Measurements from ENCODE around the gene STK32C.

DNA sequence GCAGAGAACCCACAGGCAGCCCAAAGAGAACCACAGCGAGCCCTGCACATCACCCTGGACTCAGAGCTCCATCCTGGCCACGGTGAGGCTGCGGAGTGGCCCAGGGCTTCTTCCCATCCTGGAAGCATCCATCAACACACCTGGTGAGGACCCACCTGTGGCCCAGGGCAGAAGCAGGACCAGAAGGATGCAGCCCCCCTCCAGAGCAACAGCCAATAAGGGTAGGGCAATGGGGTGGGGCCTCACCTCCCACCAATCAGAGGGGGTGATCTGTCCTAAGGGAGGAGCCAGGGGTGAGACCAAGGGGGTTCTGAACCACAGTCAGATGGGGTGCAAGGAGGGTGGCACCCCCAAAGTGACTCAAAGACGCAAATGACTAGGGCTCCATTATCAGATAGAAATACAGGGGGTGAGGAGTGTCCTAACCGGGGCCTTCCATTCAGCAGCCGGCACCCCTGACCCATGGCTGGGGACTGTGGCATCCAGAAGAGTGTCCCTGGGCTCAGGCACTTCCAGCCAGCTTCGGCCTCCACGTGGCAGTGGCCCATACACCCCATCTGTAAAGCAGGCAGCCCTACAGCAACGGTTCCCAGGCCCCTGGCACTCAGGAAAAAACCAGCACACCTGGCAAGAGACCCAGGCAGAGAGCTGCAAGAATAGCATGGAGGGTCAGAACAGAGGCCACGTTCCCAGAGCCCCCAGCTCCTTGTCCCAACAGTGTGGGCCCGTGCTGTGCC is 36.9 kb downstream of the STK32C start:
- no peak for TF ChIP-seq EZH2 (IDR thresholded peaks at IDR 0.05; ENCODE audit: insufficient read depth, poor library complexity, severe bottlenecking)
- TF ChIP-seq EZH2phosphoT487 (IDR thresholded peaks at IDR 0.05; ENCODE audit: insufficient read depth, low read depth), result no peak

All from GM23248 (cell line).